Heart right ventricle (tissue), 16 donors: ENCODE results near the gene AQP12A. TPM values are rescaled to one million over a fixed set of nuclear protein-coding genes. Genes with fewer than 3 reads are reported as not detected.
A peak's percentile ranks its signal among the peaks of the same experiment; 100 is the strongest.

ENCODE experiments used
- ATAC-seq, 8 donors: fragments of 200-7000 bp; cut with Tn5 transposase; one replicate each; pipeline ENCODE4 v1.9.1; 2020; ENCODE audit warnings: mild to moderate bottlenecking in 8 of 8, moderate library complexity in 8 of 8, moderate number of reproducible peaks in 1 of 8
- DNase-seq, 2 donors: peaks; one replicate each; pipeline ENCODE4 v3.0.0-alpha.2; 2020
- H3K27ac ChIP-seq, 10 donors: fragments of 200-600 bp; sonication (generic) in 2 of 10; one replicate each; pipeline versions ENCODE4 v1.5.0 to v1.8.0; 2020 to 2022; ENCODE audit warnings: mild to moderate bottlenecking in 3 of 10
- H3K27me3 ChIP-seq, 7 donors: fragments of 200-600 bp; one replicate each; pipeline ENCODE4 v1.8.0; 2021 to 2022; ENCODE audit warnings: mild to moderate bottlenecking in 2 of 7
- H3K36me3 ChIP-seq, 9 donors: fragments of 200-600 bp; sonication (generic) in 1 of 9; one replicate each; pipeline versions ENCODE4 v1.5.0 to v1.8.0; 2020 to 2022; ENCODE audit warnings: mild to moderate bottlenecking in 2 of 9
- H3K4me1 ChIP-seq, 9 donors: fragments of 200-600 bp; sonication (generic) in 1 of 9; one replicate each; pipeline versions ENCODE4 v1.5.0 to v1.8.0; 2020 to 2022; ENCODE audit warnings: mild to moderate bottlenecking in 4 of 9
- H3K4me3 ChIP-seq, 10 donors: fragments of 200-600 bp; sonication (generic) in 2 of 10; one replicate each; pipeline versions ENCODE4 v1.5.0 to v1.8.0; 2020 to 2022; ENCODE audit warnings: mild to moderate bottlenecking in 7 of 10, moderate library complexity in 2 of 10
- H3K9me3 ChIP-seq, 11 donors: fragments of 200-600 bp in 10 of 11; sonication (generic) in 2 of 11; one replicate each; pipeline versions ENCODE4 v1.5.0 to v1.8.0; 2013 to 2022; ENCODE audit warnings: mild to moderate bottlenecking in 2 of 11, control low read depth in 1 of 11, moderate library complexity in 1 of 11
- CTCF ChIP-seq, 9 donors: fragments of 200-600 bp; sonication (generic) in 2 of 9; IDR thresholded peaks; one replicate each; pipeline versions ENCODE4 v1.5.0 to v1.8.0; 2021 to 2022; ENCODE audit warnings: antibody characterized with exemption in 9 of 9, mild to moderate bottlenecking in 5 of 9, moderate library complexity in 1 of 9
- WGBS, 2 donors: extraction: QIAGEN DNeasy Blood & Tissue Kit; methylation state at CpG; one replicate each; pipeline ENCODE4 v1.1.7; 2013; ENCODE audit warnings: inconsistent platforms in 1 of 2; 5-methylcytosine and 5-hydroxymethylcytosine counted together
- intact Hi-C, 10 donors: fragments of 100-400 bp; cut with DNase I; formaldehyde crosslinking; loops; one replicate each; pipeline versions ENCODE4 v1.11.1 to v1.14.2; 2022
- polyA plus RNA-seq, 2 donors: library from polyadenylated mRNA; stranded (reverse); fragments of 200-250 nt; gene quantifications; one replicate each; pipeline ENCODE4 v1.2.3, GENCODE V29; 2013
- total RNA-seq, 10 donors: library from RNA; stranded (reverse); fragmentation: NEBNext Ultra II Directional in 3 of 10; extraction: Animal tissue kit (Norgen Biotek cat#: 25700) in 3 of 10; gene quantifications; one replicate each; pipeline versions ENCODE4 v1.2.1 to v1.2.4, GENCODE V29; 2021 to 2023
- donor health status: Arrhythmogenic right ventricular cardiomyopathy.
- donor health status: ischemic (EF 13 %, LVEDD 7.1; RV severe dilation, severe dysfunction).
- donor health status: healthy with polysubstance abuse.
- donor health status: DM: no; HTN: yes; CAD: no.
- donor health status: DM: no; HTN: no; CAD: no.
- donor health status: ischemic (EF 25% LVEDD 6.9; RV normal size, moderate dysfunction).
- donor health status: ischemic (EF 25% LVEDD 5.7; RV mildly dilated, moderate dysfunction).
- donor health status: healthy.
- donor health status: DM: yes; HTN: yes; CAD: no.
- donor health status: Ischemic cardiomyopathy.
- donor health status: ischemic (EF 35%, LVEDD 5.7; RV mildly dilated, moderate dysfunction).
- donor health status: nonischemic (EF 11% LVEDD 7.7; RV severe dilation, severe dysfunction).
- donor health status: DM: yes; HTN: yes; CAD: no.
- donor health status: PGD.
- donor health status: ischemic (EF 29% LVEDD 5.4; RV normal size, mild dysfunction).
- donor health status: nonischemic (EF 23%, LVEDD 6.1; RV moderate dilation, normal function).

Gene AQP12A
- total and polyA plus RNA-seq, 12 donors = not detected

GRCh38 chr2:240705204-240705791 lies 13.6 kb downstream of the AQP12A start:
- 74% methylated on average over 12 of the region's 12 CpGs for WGBS, 2 donors

GRCh38 chr2:240707043-240707756 lies 15.5 kb downstream of the AQP12A start:
- intact Hi-C loops = loop anchor here in 5 of 10 donors (5.0 to 10.0 kb wide), 3 partner anchors 182 to 195 kb away; no protein-coding TSS in a partner anchor
- H3K27me3 ChIP-seq = peaks cover 0 to 78% (median 28%) of the 10 kb centered on the region in 7 donors
- DNase-seq = no peak
- H3K9me3 ChIP-seq = no peaks in the 10 kb centered on the region
- ATAC-seq = no peak
- H3K4me3 ChIP-seq = no peak overlapping the region
- TF ChIP-seq CTCF (IDR thresholded peaks at IDR 0.05) = no peak
- no peak overlapping the region for H3K27ac ChIP-seq
- 66 to 68% methylated on average over 15 of the region's 15 CpGs for WGBS, 2 donors
- no peaks in the 10 kb centered on the region for H3K36me3 ChIP-seq
- H3K4me1 ChIP-seq = peaks cover 0 to 5% (median 0%) of the 10 kb centered on the region in 9 donors

More at GRCh38 chr2:240705204-240705791, 13.6 kb downstream of the AQP12A start:
- Histone ChIP-seq H3K27me3 (peaks cover 0 to 81% (median 39%) of the 10 kb centered on the region in 7 donors), H3K4me1 (peaks cover 0 to 5% (median 0%) of the 10 kb centered on the region in 9 donors), H3K9me3 (no peaks in the 10 kb centered on the region), H3K27ac (no peak overlapping the region), H3K36me3 (no peaks in the 10 kb centered on the region), H3K4me3 (no peak overlapping the region)
- no peak for DNase-seq
- TF ChIP-seq CTCF (IDR thresholded peaks at IDR 0.05) = no peak
- intact Hi-C loops = loop anchor here in 5 of 10 donors (5.0 to 10.0 kb wide), 3 partner anchors 180 to 193 kb away; no protein-coding TSS in a partner anchor
- peak in 1 of 8 donors; percentile 16 for ATAC-seq

GRCh38 chr2:240707821-240708220 lies 16.2 kb downstream of the AQP12A start:
- H3K4me3 ChIP-seq = no peak overlapping the region
- 61 to 66% methylated on average over 10 of the region's 10 CpGs for WGBS, 2 donors
- DNase-seq = no peak
- intact Hi-C loops = loop anchor here in 5 of 10 donors (5.0 to 10.0 kb wide), 3 partner anchors 183 to 196 kb away; no protein-coding TSS in a partner anchor
- no peak for ATAC-seq
- H3K9me3 ChIP-seq = no peaks in the 10 kb centered on the region
- no peak overlapping the region for H3K27ac ChIP-seq
- no peaks in the 10 kb centered on the region for H3K36me3 ChIP-seq
- no peak for TF ChIP-seq CTCF (IDR thresholded peaks at IDR 0.05)
- H3K4me1 ChIP-seq = peaks cover 0 to 5% (median 0%) of the 10 kb centered on the region in 9 donors
- H3K27me3 ChIP-seq = peaks cover 0 to 77% (median 24%) of the 10 kb centered on the region in 7 donors

- Histone ChIP-seq H3K4me1 (peaks cover 0 to 5% (median 0%) of the 10 kb centered on the region in 9 donors), H3K9me3 (no peaks in the 10 kb centered on the region), H3K4me3 (no peak overlapping the region), H3K36me3 (no peaks in the 10 kb centered on the region), H3K27ac (no peak overlapping the region), H3K27me3 (peaks cover 0 to 71% (median 18%) of the 10 kb centered on the region in 7 donors)
- no peak for TF ChIP-seq CTCF (IDR thresholded peaks at IDR 0.05)
- ATAC-seq (no peak), DNase-seq (no peak)
- intact Hi-C loops = loop anchor here in 5 of 10 donors (5.0 to 10.0 kb wide), 3 partner anchors 184 to 196 kb away; no protein-coding TSS in a partner anchor
- WGBS, 2 donors = 68 to 71% methylated on average over 7 of the region's 7 CpGs
These were observed 16.8 kb downstream of the AQP12A start for GRCh38 chr2:240708457-240708856.
